Caco-2 (cell line): ENCODE data around the gene WWTR1. TPM values are rescaled to one million over a fixed set of nuclear protein-coding genes. Genes with fewer than 3 reads are reported as not detected.

Experiments
- BruUV-seq: library from RNA; stranded (reverse); fragments of 400-500 nt; replicated peaks from 2 replicates; lab custom pipeline; 2021; lab: Mats Ljungman, UMichigan
- CTCF ChIA-PET: fragments of 300-600 bp; sonication (Branson Sonifier 250); formaldehyde crosslinking; loops from one replicate; lab custom pipeline; 2022; ENCODE audit warnings: antibody characterized with exemption; lab: Charles Lee
- POLR2A ChIA-PET: fragments of 300-600 bp; sonication (Branson Sonifier 250); formaldehyde crosslinking; loops from one replicate; lab custom pipeline; 2022; ENCODE audit warnings: antibody characterized with exemption; lab: Charles Lee
- DNase-seq, 2 experiments: peaks; one replicate each; pipeline versions ENCODE4 v3.0.0 to v3.0.0-alpha.2; 2020 to 2022
- H3K27me3 ChIP-seq: replicated peaks from 2 replicates; pipeline ENCODE4 v1.6.0; 2011; ENCODE audit warnings: low read length; ENCODE audit not compliant: control insufficient read depth, insufficient read depth
- H3K36me3 ChIP-seq: 2 replicates; pipeline ENCODE4 v1.5.1; 2011; ENCODE audit warnings: low read length; ENCODE audit not compliant: control insufficient read depth, insufficient read depth
- H3K4me1 ChIP-seq: fragments of 250-450 bp; sonication (Bioruptor Pico); 2 replicates; pipeline ENCODE4 v1.5.1; 2020; ENCODE audit warnings: mild to moderate bottlenecking
- H3K4me3 ChIP-seq: 2 replicates; pipeline ENCODE4 v1.5.1; 2011; ENCODE audit warnings: low read depth, mild to moderate bottlenecking, control low read depth, low read length
- H3K9me3 ChIP-seq: fragments of 250-450 bp; sonication (Bioruptor Pico); 2 replicates; pipeline ENCODE4 v1.5.1; 2020; ENCODE audit warnings: mild to moderate bottlenecking, moderate library complexity
- H3K27ac Mint-ChIP-seq: one replicate; pipeline ENCODE4 v1.8.0; 2022; ENCODE audit warnings: mixed read lengths; ENCODE audit not compliant: unreplicated experiment
- H3K27me3 Mint-ChIP-seq: one replicate; pipeline ENCODE4 v1.8.0; 2022; ENCODE audit warnings: mixed read lengths; ENCODE audit not compliant: insufficient read depth, unreplicated experiment
- H3K36me3 Mint-ChIP-seq: one replicate; pipeline ENCODE4 v1.8.0; 2022; ENCODE audit warnings: mild to moderate bottlenecking, mixed read lengths; ENCODE audit not compliant: insufficient read depth, unreplicated experiment
- H3K4me1 Mint-ChIP-seq: one replicate; pipeline ENCODE4 v1.8.0; 2022; ENCODE audit warnings: low read depth, mixed read lengths; ENCODE audit not compliant: unreplicated experiment
- H3K4me3 Mint-ChIP-seq: one replicate; pipeline ENCODE4 v1.8.0; 2022; ENCODE audit warnings: mild to moderate bottlenecking, moderate library complexity, mixed read lengths; ENCODE audit not compliant: unreplicated experiment
- H3K9me3 Mint-ChIP-seq: one replicate; pipeline ENCODE4 v1.8.0; 2022; ENCODE audit warnings: mixed read lengths; ENCODE audit not compliant: unreplicated experiment
- intact Hi-C: fragments of 100-400 bp; cut with micrococcal nuclease; formaldehyde crosslinking; loops from one replicate; pipeline ENCODE4 v1.10.0; 2022; ENCODE audit not compliant: unreplicated experiment
- total RNA-seq: library from RNA; stranded (reverse); gene quantifications from 2 replicates; pipeline ENCODE4 v1.2.3, GENCODE V29; 2022
- TF ChIP-seq, protein P1 (sequence below), 2 experiments: fragments of 200-600 bp in 1 of 2; IDR thresholded peaks; 1 replicate in 1 of 2; 2 replicates in 1 of 2; pipeline versions ENCODE4 v1.5.1 to v1.8.0; 2011 to 2022; ENCODE audit warnings: antibody characterized with exemption in 1 of 2, control low read depth in 1 of 2, inconsistent platforms in 1 of 2, low read depth in 1 of 2, low read length in 1 of 2, mild to moderate bottlenecking in 1 of 2, moderate library complexity in 1 of 2; ENCODE audit not compliant: insufficient read depth in 1 of 2, severe bottlenecking in 1 of 2, unreplicated experiment in 1 of 2

Gene WWTR1
- total RNA-seq, 1 experiment from 2014 or later: 16.2 TPM

DNA sequence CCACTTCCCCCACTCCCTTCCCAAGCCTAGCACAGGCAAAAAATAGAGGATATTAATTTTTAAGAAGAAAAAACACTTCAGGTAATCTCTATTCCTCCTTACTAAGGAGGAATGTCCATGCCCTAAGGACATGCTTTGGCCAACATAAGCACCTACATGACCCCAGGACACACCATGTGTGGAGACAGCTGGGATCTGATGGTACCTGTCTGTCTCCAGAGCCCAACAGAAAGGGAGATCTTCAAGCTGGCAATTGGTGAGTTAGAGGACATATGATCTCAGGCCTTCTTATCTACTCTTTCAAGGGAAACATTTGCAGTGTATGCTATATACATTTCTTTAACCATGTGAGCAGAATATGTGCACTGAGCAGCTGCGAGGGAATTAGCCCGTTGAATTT, 176.3 kb downstream of the WWTR1 start:
- H3K36me3 Mint-ChIP-seq: peaks cover 6% of the 10 kb centered on the region
- no peaks in the 10 kb centered on the region for H3K9me3 ChIP-seq
- H3K4me1 Mint-ChIP-seq: peaks cover 7% of the 10 kb centered on the region
- no peaks in the 10 kb centered on the region for H3K27me3 Mint-ChIP-seq
- no peak overlapping the region for H3K27ac Mint-ChIP-seq
- ChIA-PET CTCF (interaction anchor here (1.0 kb wide), 1 partner anchor 129 kb away, joined by 4 read pairs; no protein-coding TSS in a partner anchor), POLR2A (no interaction called here)
- no peak for DNase-seq
- TF ChIP-seq, protein P1, sequence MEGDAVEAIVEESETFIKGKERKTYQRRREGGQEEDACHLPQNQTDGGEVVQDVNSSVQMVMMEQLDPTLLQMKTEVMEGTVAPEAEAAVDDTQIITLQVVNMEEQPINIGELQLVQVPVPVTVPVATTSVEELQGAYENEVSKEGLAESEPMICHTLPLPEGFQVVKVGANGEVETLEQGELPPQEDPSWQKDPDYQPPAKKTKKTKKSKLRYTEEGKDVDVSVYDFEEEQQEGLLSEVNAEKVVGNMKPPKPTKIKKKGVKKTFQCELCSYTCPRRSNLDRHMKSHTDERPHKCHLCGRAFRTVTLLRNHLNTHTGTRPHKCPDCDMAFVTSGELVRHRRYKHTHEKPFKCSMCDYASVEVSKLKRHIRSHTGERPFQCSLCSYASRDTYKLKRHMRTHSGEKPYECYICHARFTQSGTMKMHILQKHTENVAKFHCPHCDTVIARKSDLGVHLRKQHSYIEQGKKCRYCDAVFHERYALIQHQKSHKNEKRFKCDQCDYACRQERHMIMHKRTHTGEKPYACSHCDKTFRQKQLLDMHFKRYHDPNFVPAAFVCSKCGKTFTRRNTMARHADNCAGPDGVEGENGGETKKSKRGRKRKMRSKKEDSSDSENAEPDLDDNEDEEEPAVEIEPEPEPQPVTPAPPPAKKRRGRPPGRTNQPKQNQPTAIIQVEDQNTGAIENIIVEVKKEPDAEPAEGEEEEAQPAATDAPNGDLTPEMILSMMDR (IDR thresholded peaks at IDR 0.05; ENCODE audit: insufficient read depth in 1 of 2, low read depth in 1 of 2, low read length in 1 of 2, severe bottlenecking in 1 of 2, unreplicated experiment in 1 of 2): no peak
- H3K4me3 Mint-ChIP-seq: no peak overlapping the region
- peaks cover 9% of the 10 kb centered on the region for H3K4me1 ChIP-seq
- BruUV-seq: no TSS peak
- no peaks in the 10 kb centered on the region for H3K27me3 ChIP-seq
- intact Hi-C loops: loop anchor here (5.0 to 10.0 kb wide), 3 partner anchors 194 to 527 kb away; no protein-coding TSS in a partner anchor
- no peaks in the 10 kb centered on the region for H3K36me3 ChIP-seq
- no peaks in the 10 kb centered on the region for H3K9me3 Mint-ChIP-seq
- H3K4me3 ChIP-seq: no peak overlapping the region

DNA sequence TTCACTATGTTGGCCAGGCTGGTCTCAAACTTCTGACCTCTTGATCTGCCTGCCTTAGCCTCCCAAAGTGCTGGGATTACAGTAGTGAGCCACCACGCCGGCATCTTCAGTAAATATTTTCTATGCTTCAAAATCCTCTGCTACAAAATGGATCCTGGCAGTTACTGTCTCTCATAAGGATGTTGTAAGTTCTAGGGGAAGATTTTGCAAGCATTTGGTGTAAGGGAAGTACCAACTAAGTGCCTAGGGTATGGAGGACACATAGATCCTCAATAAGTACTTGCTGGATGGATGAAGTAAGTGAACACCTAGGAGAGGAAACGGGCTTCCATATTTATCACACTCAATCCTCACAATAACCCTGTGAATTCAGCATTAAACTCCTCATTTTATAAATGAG, 176.8 kb downstream of the WWTR1 start:
- no peak overlapping the region for H3K4me3 Mint-ChIP-seq
- no peaks in the 10 kb centered on the region for H3K27me3 ChIP-seq
- peaks cover 9% of the 10 kb centered on the region for H3K4me1 ChIP-seq
- intact Hi-C loops: loop anchor here (5.0 to 10.0 kb wide), 3 partner anchors 194 to 526 kb away; no protein-coding TSS in a partner anchor
- ChIA-PET CTCF (interaction anchor here (1.0 kb wide), 1 partner anchor 128 kb away, joined by 4 read pairs; no protein-coding TSS in a partner anchor), POLR2A (interaction anchor here (0.6 kb wide), 1 partner anchor 88 kb away, joined by 3 read pairs; no protein-coding TSS in a partner anchor)
- DNase-seq: no peak
- H3K9me3 ChIP-seq: no peaks in the 10 kb centered on the region
- H3K27me3 Mint-ChIP-seq: no peaks in the 10 kb centered on the region
- no peak overlapping the region for H3K27ac Mint-ChIP-seq
- no TSS peak for BruUV-seq
- no peaks in the 10 kb centered on the region for H3K9me3 Mint-ChIP-seq
- TF ChIP-seq, protein P1 (IDR thresholded peaks at IDR 0.05; ENCODE audit: insufficient read depth in 1 of 2, low read depth in 1 of 2, low read length in 1 of 2, severe bottlenecking in 1 of 2, unreplicated experiment in 1 of 2): no peak
- H3K4me3 ChIP-seq: no peak overlapping the region
- H3K36me3 ChIP-seq: no peaks in the 10 kb centered on the region
- H3K4me1 Mint-ChIP-seq: peaks cover 7% of the 10 kb centered on the region
- peaks cover 6% of the 10 kb centered on the region for H3K36me3 Mint-ChIP-seq

DNA sequence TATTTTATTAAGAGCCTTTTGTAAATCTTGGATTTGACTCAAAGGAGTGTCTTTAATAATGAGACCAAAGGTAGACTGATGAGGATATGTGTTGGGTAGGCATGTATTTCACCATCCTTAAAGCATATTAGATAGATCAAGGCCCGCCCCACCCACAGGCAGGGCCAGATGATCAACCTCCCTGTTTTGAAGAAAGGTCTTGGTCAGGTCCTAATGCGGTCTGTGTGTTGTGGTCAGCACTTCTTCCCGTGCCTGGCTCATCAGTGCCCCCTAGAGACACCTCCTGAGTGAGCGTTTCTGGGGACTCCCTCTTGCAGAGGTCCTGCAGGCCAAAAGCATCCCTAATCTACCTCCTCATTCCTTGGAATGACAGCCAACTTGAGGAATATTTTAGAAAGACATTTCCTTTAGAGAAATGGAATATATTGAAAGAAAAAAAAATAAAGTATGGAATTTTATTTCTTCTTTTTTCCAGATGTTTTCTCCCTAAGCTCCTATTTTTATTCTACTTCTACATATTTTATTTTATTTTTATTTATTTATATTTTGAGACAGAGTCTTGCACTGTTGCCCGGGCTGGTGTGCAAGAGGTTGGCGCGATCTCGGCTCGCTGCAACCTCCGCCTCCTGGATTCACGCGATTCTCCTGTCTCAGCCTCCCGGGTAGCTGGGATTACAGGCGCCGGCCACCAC, 177.4 kb downstream of the WWTR1 start:
- H3K36me3 Mint-ChIP-seq: peaks cover 6% of the 10 kb centered on the region

More for the DNA sequence above, 177.4 kb downstream of the WWTR1 start:
- TF ChIP-seq, protein P1 (IDR thresholded peaks at IDR 0.05; ENCODE audit: insufficient read depth in 1 of 2, low read depth in 1 of 2, low read length in 1 of 2, severe bottlenecking in 1 of 2, unreplicated experiment in 1 of 2): peak; percentile 86 to 88
- Histone ChIP-seq H3K4me1 (peaks cover 9% of the 10 kb centered on the region), H3K4me3 (no peak overlapping the region), H3K36me3 (no peaks in the 10 kb centered on the region), H3K9me3 (no peaks in the 10 kb centered on the region), H3K27me3 (no peaks in the 10 kb centered on the region)
- Mint-ChIP-seq H3K9me3 (no peaks in the 10 kb centered on the region), H3K27me3 (no peaks in the 10 kb centered on the region), H3K27ac (no peak overlapping the region), H3K4me3 (no peak overlapping the region), H3K4me1 (peaks cover 7% of the 10 kb centered on the region)
- ChIA-PET POLR2A (interaction anchor here (0.6 kb wide), 1 partner anchor 88 kb away, joined by 3 read pairs; no protein-coding TSS in a partner anchor), CTCF (interaction anchor here (0.8 to 1.0 kb wide), 2 partner anchors 68 to 127 kb away, joined by 3 to 4 read pairs; no protein-coding TSS in a partner anchor)
- intact Hi-C loops: loop anchor here (1.0 to 10.0 kb wide), 7 partner anchors 82 to 526 kb away; no protein-coding TSS in a partner anchor
- no TSS peak for BruUV-seq
- DNase-seq: peak; percentile 87 to 88
